ENCODE results near the gene PTPN14.
A peak's percentile ranks its signal among the peaks of the same experiment; 100 is the strongest.
"Not testable (repeated sequence)": the region's sequence is repeated elsewhere in the genome, so short reads cannot be mapped to it uniquely, and the experiment has no call there.

The PTPN14 gene

DNA sequence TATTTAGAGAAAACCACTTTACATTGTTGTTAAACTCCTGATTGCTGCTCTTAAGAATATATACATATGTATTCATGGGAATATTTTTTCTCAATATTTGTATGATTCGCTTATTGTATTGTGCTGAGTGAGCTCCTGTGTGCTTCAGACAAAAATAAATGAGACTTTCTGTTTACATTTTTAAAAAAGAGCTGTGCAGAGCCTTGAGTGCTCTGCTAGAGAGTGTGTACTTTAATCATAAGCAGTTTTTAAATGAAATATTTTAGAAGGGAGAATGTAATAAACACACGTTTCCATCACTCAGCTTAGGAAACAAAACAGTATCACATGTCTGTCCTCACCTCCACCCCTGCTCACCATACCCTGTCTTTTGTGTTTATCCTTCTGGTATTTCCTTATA, 9.7 kb downstream of the PTPN14 start:
- no peak for DNase-seq (ENCODE audit: low read depth)

DNA sequence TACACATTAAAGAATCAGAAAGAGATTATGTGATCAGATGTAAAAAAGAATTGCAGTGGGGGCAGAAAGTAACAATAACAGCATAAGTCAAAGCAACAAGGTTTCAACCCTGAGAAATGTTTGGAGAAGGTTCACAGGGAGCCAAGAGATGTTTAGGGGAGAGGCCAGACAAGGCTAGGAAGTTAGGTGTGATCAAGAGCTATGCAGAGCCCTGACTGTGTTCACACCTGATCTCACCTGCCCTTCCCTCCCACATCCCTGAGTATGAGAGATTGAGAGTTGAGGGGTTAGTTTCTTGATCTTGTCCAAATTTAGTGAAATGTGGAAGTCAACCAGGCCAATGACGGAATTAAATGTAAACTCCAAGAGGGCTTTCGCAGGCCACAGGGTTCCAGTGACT, 10.2 kb downstream of the PTPN14 start:
- DNase-seq (ENCODE audit: low read depth): no peak

DNA sequence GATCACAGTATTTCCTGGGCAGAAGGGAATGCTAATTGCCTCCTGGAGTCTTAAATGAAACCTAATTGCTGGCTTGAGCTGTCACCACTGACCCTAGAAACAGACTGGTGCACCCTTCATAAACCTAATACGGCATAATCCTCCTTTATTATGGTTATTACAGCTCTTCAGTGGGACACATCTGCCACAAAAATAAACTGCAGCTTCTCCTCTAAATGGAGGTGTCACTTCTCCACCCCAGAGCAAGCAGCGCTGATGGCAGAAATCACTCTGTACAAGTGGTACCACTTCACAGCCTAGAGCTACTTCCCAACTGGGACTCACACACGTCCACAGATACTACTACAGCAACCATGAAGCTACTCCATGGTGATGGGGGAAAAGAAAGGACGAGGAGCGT, 11.1 kb downstream of the PTPN14 start:
- DNase-seq (ENCODE audit: low read depth): no peak

DNA sequence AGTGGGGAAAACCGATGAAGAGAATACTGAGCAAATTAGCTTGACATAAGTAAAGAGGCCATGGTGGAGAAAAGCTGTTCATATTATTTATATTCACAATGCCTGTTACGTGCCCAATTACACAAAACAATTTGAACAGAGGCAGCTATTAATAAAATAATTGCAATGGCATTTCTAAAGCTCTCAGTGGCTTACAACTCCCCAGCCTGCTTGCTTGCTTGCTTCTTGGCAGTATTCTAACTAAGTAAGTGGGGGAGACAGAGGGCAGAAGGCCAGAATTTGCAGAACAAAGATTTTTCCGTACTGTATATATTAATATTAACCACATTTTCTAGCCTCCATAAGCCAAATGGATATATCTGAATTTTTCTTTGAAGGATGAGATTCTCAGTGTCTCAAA, 12.9 kb downstream of the PTPN14 start:
- DNase-seq (ENCODE audit: low read depth): peak; percentile 33

DNA sequence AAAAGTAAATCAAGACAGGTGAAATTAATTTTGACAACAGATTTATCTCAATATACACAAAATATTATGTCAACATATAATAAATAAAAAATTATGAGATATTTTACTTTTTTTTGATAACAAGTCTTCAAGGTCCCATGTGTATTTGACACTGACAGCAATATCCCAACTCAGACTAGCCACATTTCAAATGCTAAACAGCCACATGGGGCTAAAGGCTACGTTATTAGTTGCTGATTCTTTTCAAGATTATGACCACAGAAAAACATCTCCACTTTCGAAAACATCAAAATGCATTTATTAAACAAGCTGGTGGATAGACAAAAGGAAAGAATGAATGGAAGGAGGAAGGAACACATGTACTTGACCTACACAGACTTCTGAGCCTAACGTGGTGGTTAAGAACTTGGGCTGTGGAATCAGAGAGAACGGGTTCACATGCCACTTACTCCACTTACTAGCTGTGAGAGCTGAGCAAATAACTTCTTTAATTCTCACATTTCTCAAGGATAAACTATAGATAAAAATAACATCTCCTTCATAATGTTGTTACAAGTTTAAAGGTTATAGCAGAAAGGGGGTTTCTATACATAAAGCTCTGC, 13.4 kb downstream of the PTPN14 start:
- DNase-seq (ENCODE audit: low read depth): no peak

DNA sequence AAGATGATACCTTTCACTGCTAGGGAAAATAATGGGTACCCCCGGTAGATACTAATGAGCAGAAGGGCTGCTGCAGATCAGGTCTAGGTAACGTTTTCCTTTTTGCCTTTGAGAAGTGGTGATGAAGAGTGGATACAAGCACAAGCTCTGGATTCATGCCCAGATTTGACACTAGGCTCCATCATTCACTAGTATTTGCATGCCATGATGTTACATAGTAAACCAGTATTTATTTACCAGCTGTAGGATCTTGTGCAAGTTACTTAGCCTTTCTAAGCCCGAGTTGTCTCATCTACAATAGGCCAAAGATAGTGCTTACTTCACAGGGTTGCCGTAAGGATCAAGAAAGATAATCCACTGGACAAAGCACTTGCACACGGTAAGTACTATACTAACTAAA, 14.2 kb downstream of the PTPN14 start:
- DNase-seq (ENCODE audit: low read depth): peak; percentile 71

DNA sequence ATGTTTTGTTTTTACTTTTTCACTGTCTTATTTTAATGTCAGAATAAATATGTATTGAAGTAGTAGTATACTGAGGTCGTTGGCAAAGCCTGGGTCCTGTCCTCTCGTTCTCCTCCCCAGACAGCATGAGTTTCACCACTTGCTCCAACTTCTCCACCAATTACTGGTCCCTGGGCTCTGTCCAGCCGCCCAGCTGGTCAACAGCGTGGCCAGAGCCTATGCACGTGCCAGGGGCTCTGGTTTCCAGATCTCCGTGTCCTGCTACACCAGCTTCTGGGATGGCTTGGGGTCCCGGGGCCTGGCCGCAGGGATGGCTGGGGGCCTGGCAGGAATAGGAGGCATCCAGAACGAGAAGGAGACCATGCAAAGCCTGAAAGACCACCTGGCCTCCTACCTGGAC, 19.3 kb downstream of the PTPN14 start:
- no peak for DNase-seq (ENCODE audit: low read depth)

DNA sequence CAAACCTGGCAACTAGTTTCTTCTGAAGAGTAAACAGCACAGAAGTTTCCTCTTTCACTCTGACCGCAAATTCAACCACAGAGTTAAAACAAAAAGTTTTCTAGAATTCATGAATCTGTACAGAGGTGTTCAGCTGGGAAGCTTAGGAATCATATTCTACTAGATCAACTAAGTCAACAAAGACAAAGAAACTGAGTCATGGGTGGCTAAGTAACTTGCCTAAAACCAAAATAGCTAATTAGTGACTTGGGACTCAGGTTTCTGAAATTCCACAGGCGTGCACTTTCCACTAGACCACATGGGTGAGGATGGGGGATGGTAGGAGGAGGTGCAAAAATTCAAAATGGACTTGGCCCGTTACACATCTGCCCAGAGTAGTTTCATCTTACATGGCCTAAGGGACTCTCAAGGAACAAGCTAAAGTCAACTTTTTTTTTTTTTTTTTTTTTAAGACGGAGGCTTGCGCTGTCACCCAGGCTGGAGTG, 25.8 kb downstream of the PTPN14 start:
- peak; percentile 59 for DNase-seq (ENCODE audit: low read depth)

DNA sequence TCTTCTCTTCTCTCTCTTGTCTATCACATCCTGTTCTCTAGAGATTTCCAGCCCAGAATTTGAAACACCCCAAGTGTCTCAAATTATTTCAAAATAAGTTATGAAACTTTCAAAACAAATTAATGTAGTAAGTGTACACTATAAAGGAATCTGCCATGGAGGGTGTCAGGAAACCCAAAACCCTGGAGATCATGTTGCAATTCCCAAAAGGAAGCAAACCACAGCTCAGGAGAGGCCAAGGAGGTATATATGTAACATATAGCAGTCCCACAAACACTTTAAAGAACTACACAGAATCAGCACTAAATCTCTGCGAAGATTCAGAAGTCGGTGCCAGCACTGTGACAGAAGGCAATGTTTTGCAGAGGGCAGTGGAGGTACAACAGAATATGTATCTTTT, 26.6 kb downstream of the PTPN14 start:
- peak; percentile 22 for DNase-seq (ENCODE audit: low read depth)

DNA sequence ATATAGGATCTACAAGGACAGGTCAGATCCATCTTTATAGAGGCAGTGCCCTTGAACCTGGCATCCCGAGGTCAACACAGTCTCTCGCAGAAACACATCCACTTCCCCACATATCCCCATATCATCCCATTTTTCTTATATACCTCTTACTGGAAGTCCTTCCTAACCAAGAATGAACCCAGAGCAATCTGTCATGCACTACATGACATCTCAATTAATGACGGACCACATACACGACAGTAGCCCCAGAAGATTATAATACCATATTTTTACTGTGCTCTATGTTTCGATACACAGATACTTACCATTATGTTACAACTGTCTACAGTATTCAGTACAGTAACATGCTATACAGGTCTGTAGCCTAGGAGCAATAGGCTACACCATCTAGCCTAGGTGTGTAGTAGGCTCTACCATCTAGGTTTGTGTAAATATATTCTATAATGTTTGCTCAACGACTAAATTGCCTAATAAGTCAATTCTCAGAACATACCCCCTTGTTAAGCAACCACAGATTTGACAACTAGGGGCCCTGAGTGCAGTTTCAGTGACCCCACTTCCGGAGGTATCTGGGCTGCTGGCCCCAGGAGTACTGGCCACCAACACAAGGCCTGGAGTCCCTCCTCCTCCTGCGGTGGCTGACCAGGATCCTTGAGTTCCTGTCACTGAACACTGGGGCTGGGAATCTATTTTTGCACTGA, 28.1 kb downstream of the PTPN14 start:
- DNase-seq (ENCODE audit: low read depth): no peak

DNA sequence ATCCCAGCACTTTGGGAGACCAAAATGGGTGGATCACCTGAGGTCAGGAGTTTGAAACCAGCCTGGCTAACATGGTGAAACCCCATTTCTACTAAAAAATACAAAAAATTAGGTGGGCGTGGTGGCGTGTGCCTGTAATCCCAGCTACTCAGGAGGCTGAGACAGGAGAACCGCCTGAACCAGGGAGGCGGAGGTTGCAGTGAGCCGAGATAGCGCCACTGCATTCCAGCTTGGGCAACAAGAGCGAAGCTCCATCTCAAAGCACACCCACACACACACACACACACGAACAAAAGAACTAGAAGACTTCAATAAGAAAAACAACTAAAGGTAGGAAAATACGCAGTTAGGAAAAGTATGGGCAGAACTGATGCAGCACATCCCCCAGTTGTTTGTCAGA, 29.9 kb downstream of the PTPN14 start:
- DNase-seq (ENCODE audit: low read depth): not testable (repeated sequence)

DNA sequence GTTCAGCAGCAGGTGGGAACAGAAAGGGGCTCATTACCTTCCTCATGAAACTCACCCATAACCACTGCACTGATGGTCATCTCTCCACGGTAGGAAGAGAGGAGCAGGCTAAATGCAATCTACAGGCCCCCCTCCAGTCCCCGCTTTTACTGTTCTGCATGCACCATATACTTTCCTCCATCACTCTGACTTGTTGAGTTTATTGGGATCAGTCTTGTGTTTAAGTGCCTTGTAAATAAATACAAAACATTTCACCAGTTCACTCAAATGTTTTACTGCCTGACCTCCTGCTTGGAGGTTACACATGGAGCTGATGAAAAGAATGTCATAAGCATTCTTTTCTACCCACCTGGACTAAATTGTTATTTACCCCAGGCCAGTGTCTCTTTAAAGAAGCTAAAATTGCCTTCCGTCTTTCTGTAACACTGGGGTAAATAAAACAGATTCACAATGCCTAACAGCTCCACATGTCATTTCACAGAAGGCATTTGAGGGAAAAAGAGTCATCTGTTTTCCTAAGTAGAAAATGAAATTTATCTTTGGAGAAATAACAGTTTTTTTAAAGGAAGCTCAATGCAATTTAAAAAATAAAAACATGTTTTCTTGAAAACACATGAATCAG, 30.7 kb downstream of the PTPN14 start:
- no peak for DNase-seq (ENCODE audit: low read depth)

DNA sequence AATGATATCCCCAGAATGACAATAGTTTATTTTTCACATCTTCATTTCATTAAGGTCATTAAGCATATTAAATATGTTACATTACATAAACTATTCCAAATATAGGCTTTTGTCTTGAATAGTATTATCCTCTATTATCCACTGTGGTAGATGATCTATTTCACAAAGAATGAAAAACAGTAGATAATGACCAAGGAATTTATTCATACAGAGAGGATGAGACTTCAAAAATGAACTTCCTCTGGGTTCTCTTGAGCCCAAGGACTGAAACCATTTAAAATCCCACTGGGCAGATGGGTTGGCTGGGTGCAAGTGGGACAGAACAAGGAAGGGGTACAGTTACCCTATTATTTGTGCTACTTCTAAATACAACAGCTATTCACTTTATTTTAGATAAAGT, 33.0 kb downstream of the PTPN14 start:
- peak; percentile 47 for DNase-seq (ENCODE audit: low read depth)

DNA sequence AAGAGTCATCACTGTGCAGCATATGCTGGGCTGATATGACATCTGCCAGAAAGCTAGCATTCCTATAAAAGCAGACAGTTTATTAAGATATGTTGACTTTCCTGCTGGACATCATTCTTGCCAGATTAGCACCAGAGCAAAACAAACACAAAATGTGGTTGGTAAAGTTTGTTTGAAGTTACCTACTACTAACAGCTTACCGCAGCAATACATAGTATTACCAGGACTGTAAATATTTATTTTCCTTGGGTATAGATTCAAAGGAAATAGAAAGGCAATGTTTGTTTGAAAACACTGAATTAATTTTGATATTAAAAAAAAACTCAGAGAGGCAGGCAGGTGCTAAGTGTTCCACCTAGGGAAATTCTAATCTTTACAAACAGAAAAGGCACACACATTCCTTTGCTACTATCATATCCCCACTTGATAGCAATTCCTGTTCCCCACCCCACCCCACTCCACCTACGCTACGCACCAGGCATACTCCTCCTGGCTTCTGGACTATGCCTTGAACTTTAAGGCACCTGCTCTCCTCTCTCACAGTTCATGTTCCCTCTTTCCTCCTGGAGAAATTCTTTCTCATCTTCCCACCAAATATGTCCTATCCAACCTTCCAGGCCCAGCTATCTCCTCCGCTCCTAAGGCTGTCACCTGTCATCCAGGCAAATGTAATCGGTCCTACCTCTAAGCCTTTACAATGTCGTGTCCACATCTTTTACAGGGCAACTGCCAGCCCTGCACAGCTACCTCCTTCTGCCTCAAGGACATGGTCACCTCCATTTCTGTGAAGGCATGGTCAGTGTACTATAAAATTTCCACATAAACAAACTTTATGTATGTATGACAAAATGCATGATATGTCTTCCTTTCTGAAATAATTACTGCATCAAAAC, 34.7 kb downstream of the PTPN14 start:
- DNase-seq (ENCODE audit: low read depth): no peak

DNA sequence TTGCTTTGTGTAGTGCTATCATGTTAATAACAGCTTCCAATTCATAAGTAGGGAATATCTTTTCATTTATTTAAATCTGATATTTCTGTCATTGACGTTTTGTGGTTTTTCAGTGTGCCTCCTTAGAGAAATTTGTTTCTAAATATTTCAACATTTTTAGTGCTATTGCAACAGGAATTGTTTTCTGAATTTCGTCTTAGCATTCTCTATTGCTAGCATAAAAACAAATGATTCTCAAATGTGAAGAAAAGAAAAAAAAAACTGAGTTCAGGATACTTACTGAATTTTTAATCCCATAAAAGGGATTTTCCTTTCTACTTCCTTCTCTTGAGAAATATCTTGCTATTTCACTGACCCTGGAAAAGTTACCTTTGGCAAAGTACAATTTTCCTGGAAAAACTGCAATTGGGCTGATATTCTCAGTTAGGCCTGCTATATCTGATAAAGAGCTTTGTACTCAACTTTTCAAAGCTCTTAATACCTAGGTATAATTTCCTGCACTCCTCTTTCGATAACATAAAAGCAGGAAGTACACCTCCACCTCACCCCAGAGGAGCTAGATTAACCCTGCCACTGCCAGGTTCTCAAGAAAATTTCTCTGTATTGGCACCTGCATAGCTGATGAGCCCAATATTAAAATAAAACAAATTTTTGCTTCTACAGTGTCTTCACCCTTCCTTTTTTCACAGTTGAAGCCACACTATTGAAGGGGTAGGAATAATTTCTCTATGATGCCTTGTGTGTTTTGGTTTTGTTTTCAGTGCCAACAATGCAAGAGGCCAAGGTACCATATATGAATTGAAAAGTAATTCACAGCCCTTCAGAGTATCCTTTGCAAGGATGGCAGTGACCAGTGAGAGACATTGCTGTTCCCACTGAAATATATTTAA, 35.6 kb downstream of the PTPN14 start:
- no peak for DNase-seq (ENCODE audit: low read depth)

DNA sequence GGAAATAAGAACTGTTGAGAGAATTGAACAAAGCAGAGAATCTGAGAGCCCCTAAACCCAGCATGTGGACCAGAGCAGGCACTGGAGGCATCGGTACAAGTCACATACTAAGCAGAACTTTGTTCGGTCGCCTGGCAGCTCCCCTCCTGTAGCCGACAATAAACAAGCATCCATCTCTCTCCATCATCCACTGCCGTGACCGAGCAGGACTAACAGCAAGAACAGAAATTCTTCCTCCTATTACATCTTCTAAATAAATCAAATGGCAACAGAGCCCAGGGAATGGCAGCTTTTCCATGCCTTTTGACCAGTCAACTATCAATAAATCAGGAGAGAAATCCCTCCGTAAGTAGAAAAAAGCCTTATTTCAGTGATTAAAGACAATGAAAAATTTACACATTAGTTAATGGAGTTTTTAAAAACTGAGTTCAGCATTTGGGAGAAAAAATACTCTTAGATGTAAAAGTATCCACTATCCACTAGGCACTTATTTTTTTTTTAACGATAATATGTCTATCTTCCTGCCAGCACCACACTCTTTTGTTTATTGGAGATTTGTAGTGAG, 36.5 kb downstream of the PTPN14 start:
- no peak for DNase-seq (ENCODE audit: low read depth)

DNA sequence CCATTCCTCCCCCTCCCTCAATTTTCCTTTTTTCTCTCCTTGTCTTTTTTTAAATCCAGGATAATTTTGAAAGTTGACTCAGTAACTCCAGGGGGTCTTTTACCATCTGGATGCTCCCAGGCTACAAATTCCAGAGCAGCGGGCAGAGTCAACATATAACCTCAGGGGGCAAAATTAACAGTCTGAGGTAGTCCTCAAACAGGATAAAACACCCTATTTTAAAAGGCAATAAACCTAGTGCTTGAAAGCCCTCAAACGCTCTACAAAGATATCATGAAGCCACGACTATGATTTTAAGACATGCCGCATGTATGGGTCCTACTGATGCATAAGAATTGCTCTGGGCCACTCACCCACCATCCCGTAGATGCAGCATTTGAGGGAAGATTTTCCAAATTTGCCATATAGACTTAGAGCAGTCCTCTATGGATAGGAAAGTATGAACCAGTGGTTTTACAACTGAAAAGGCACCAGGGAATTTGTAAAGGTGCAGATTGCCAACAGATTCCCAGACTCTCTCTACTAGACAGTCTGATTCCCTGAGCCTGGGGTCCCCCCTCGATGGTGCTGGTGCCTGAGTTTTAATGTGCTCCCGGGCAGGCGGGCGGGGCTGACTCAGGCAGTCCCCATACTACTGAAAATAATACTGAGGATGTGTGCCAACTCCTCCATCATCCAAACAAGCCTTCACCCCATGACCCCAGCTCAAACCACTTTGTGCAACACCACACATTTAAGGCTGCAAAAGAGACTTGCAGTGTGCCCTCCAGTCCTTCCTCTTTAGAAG, 37.2 kb downstream of the PTPN14 start:
- peak; percentile 80 for DNase-seq (ENCODE audit: low read depth)

DNA sequence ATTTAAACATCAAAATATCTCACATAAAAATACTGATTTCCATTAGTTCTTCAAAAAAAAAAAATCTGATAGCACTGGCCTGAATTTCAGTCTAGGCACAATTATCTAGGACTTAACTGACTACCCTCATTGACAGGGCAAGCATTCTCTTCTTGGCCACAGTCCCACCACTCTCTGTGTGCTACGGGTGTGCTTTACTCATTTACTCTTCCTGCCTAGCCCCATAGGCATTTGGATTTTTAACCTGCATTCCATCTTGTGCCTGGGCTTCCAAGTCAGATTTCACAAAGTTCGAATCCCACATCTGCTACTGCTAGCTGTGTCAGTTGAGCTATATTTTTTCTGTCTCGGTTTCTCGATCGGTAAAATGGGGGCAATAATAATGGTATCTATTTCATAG, 38.0 kb downstream of the PTPN14 start:
- peak; percentile 34 for DNase-seq (ENCODE audit: low read depth)

DNA sequence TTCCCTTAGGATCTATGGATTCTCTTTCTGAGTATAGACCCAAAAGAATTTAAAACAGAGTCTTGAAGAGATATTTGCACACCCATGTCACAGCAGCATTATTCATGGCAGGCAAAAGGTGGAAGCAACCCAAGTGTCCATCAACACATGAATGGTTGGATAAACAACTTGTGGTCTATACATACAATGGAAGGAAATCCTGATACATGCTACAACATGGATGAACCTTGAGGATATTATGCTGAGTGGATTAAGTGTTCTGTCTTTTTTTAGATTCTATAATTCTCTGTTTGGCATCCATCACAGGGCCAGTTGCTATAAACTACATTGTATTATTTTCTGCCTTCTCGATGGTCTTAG, 39.8 kb downstream of the PTPN14 start:
- no peak for DNase-seq (ENCODE audit: low read depth)

DNA sequence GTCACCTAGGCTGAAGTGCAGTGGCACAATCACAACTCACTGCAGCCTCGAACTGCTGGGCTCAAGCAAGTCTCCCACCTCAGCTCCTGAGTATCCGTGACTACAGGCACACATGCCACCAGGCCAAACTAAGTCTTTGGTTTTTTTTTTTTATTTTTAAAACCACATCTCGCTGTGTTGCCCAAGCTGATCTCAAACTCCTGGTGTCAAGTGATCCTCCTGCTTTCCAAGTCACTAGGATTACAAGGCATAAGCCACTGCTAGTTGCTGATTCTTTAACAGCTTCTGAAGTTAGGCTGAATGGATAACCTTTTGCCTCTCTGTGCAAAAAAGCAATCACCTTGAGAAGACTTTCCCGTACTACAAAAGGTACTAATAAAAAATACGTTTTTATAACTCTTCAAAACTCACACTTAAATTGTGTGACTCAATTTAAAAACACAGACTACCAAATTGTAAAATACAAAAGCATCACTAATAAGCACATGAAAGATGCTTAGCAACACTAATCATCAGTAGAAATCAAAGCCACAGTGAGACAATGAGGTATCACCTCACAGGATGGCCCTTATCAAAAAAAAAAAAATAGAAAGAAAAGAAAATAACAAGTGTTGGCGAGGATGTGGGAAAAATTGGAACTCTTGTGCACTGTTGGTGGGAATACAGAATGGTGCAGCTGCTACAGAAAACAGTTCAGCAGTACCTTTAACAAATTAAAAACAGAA, 40.3 kb downstream of the PTPN14 start:
- DNase-seq (ENCODE audit: low read depth): no peak

Data from iris pigment epithelial cell (primary cell).